PFSK-1 (cell line): ENCODE data around the gene MYO7A.

Experiments used
- FOXP2 ChIP-seq: optimal IDR thresholded peaks from 2 replicates; pipeline ENCODE3; 2011; ENCODE audit warnings: borderline replicate concordance, control low read depth, inconsistent platforms; ENCODE audit not compliant: insufficient read depth; ENCODE audit errors: extremely low read length, extremely low read depth
- POLR2AphosphoS5 ChIP-seq: IDR thresholded peaks from 2 replicates; pipeline ENCODE4 v1.6.1; 2012; ENCODE audit warnings: low read depth, mild to moderate bottlenecking, control low read depth, low read length, moderate library complexity
- REST ChIP-seq, 2 experiments: IDR thresholded peaks; 2 replicates each; pipeline versions ENCODE4 v1.6.1 to v1.8.0; 2011 to 2012; ENCODE audit warnings: low read depth in 2 of 2, low read length in 2 of 2, control low read depth in 1 of 2, inconsistent platforms in 1 of 2, mild to moderate bottlenecking in 1 of 2, moderate library complexity in 1 of 2; ENCODE audit not compliant: insufficient read depth in 1 of 2
- SIN3A ChIP-seq: IDR thresholded peaks from 2 replicates; pipeline ENCODE4 v1.6.1; 2012; ENCODE audit warnings: mild to moderate bottlenecking, low read length, moderate library complexity, borderline replicate concordance; ENCODE audit not compliant: insufficient read depth
- TAF1 ChIP-seq: IDR thresholded peaks from 2 replicates; pipeline ENCODE4 v1.6.1; 2012; ENCODE audit warnings: low read length, control low read depth, borderline replicate concordance; ENCODE audit not compliant: insufficient read depth

Gene MYO7A

GRCh38 chr11:77158041-77158695 lies 30.1 kb downstream of the MYO7A start:
- TF ChIP-seq REST (IDR thresholded peaks at IDR 0.05; ENCODE audit: insufficient read depth in 1 of 2, low read depth in 2 of 2, low read length in 2 of 2) (no peak), SIN3A (no peak), FOXP2 (no peak), POLR2AphosphoS5 (no peak), TAF1 (no peak)

- TF ChIP-seq TAF1, result no peak
- no peak for TF ChIP-seq FOXP2
- TF ChIP-seq SIN3A, result no peak
- no peak for TF ChIP-seq POLR2AphosphoS5
- no peak for TF ChIP-seq REST (IDR thresholded peaks at IDR 0.05; ENCODE audit: insufficient read depth in 1 of 2, low read depth in 2 of 2, low read length in 2 of 2)
These were observed 31.3 kb downstream of the MYO7A start for GRCh38 chr11:77159219-77159936.

GRCh38 chr11:77159937-77160495 lies 32.0 kb downstream of the MYO7A start:
- no peak for TF ChIP-seq REST (IDR thresholded peaks at IDR 0.05; ENCODE audit: insufficient read depth in 1 of 2, low read depth in 2 of 2, low read length in 2 of 2)
- TF ChIP-seq SIN3A, result no peak
- TF ChIP-seq POLR2AphosphoS5, result no peak
- no peak for TF ChIP-seq TAF1
- TF ChIP-seq FOXP2, result no peak

GRCh38 chr11:77163271-77163670 lies 35.2 kb downstream of the MYO7A start:
- TF ChIP-seq TAF1 (no peak), POLR2AphosphoS5 (no peak), REST (IDR thresholded peaks at IDR 0.05; ENCODE audit: insufficient read depth in 1 of 2, low read depth in 2 of 2, low read length in 2 of 2) (no peak), SIN3A (no peak), FOXP2 (no peak)
